Body of pancreas (tissue), 4 donors: ENCODE data around the gene NOC2L.

Experiments used
- CTCF ChIP-seq, 7 experiments: fragments of 450-650 bp in 4 of 7; fragments of 200-600 bp in 3 of 7; sonication (generic) in 3 of 7; IDR thresholded peaks; one replicate each; pipeline ENCODE4 v1.5.1; 2016 to 2019; ENCODE audit warnings: antibody characterized with exemption in 7 of 7
- POLR2A ChIP-seq, 3 donors: fragments of 450-650 bp; IDR thresholded peaks; one replicate each; pipeline ENCODE4 v1.6.1; 2016; ENCODE audit warnings: antibody characterized with exemption in 3 of 3, mild to moderate bottlenecking in 2 of 3

- TF ChIP-seq CTCF (IDR thresholded peaks at IDR 0.05) (no peak), POLR2A (IDR thresholded peaks at IDR 0.05) (no peak)
Observed at GRCh38 chr1:955474-955873, 3.6 kb downstream of the NOC2L start.
